HEK293T (cell line): Measurements from ENCODE around the gene CREB5.

Experiments
- BHLHE40 ChIP-seq: fragments of 450-650 bp; IDR thresholded peaks from 2 replicates; pipeline ENCODE4 v1.6.1; 2016; ENCODE audit warnings: mild to moderate bottlenecking, moderate library complexity, borderline replicate concordance
- FOXA1 ChIP-seq: fragments of 450-650 bp; IDR thresholded peaks from 2 replicates; pipeline ENCODE4 v1.6.1; 2016; ENCODE audit warnings: mild to moderate bottlenecking
- FOXK2 ChIP-seq: fragments of 450-650 bp; IDR thresholded peaks from 2 replicates; pipeline ENCODE4 v1.6.1; 2016; ENCODE audit warnings: mild to moderate bottlenecking
- FOXM1 ChIP-seq: fragments of 450-650 bp; IDR thresholded peaks from 2 replicates; pipeline ENCODE4 v1.6.1; 2017; ENCODE audit warnings: mild to moderate bottlenecking, borderline replicate concordance
- HDGF ChIP-seq: fragments of 450-650 bp; IDR thresholded peaks from 2 replicates; pipeline ENCODE4 v1.6.1; 2017; ENCODE audit warnings: antibody characterized with exemption, borderline replicate concordance
- L3MBTL2 ChIP-seq: fragments of 450-650 bp; conservative IDR thresholded peaks from 2 replicates; pipeline ENCODE4 v1.6.1; 2016; ENCODE audit warnings: mild to moderate bottlenecking
- SP1 ChIP-seq: fragments of 450-650 bp; IDR thresholded peaks from 2 replicates; pipeline ENCODE4 v1.6.1; 2017
- SUZ12 ChIP-seq: fragments of 450-650 bp; IDR thresholded peaks from 2 replicates; pipeline ENCODE4 v1.6.1; 2016; ENCODE audit warnings: mild to moderate bottlenecking

GRCh38 chr7:28456044-28456443 is 43.7 kb downstream of the CREB5 start:
- TF ChIP-seq SUZ12 (no peak), SP1 (no peak), L3MBTL2 (no peak), BHLHE40 (no peak), FOXM1 (no peak), FOXK2 (no peak), HDGF (no peak), FOXA1 (no peak)
